NCI-H524 (cell line): ENCODE data around the gene AOC3.
"Not testable (repeated sequence)": the region's sequence is repeated elsewhere in the genome, so short reads cannot be mapped to it uniquely, and the experiment has no call there.

Experiments
- DNase-seq, 2 experiments: peaks; one replicate each; lab custom pipeline; 2025; lab: John Stamatoyannopoulos, UW

Gene AOC3

DNA sequence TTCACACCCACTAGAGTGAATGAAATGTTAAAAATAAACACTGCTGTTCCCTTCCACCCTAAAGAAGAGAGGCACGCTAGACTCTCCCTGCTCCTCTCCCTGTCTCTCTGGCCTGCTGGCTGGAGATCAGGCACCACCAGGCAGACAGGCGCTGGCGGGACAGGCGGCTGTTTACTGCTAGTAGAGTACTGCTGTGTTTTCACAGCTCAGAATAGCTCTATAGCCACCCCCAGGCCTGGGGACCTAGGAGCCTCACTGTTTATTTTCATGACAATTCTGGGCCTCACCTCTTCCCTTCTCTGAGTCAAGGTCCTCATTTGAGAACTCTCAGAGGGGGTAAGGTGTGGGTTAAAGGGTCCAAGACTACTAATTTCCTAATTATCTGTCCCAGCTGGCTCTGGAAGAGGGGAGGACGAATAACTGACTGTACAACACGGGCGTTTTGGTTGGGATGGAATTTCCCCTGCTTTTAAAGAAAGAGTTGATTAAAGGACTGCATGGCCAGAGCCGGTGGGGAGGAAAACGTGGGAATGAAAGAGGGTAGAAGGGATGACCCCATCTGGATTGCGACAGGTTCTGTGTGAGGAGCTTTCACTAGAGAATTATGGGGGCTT, 40.6 kb downstream of the AOC3 start:
- no peak for DNase-seq

DNA sequence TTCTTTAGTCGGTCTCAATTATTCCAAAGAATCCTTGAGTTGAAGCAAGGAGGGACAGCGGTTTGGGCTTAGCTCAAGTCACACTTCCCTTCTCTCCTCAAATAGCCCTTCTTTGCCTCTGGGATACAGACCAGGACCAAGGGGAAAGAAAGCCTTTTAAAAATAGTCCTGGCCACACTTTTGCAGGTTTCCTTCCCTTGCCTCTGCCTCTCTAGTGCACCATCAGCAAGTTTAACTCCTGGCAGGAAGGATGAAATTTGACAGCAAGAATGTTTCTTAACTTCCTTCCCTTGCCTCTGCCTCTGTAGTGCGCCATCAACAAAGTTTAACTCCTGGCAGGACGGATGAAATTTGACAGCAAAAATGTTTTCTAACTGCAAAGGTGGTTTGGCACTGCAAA, 42.4 kb downstream of the AOC3 start:
- DNase-seq = no peak

DNA sequence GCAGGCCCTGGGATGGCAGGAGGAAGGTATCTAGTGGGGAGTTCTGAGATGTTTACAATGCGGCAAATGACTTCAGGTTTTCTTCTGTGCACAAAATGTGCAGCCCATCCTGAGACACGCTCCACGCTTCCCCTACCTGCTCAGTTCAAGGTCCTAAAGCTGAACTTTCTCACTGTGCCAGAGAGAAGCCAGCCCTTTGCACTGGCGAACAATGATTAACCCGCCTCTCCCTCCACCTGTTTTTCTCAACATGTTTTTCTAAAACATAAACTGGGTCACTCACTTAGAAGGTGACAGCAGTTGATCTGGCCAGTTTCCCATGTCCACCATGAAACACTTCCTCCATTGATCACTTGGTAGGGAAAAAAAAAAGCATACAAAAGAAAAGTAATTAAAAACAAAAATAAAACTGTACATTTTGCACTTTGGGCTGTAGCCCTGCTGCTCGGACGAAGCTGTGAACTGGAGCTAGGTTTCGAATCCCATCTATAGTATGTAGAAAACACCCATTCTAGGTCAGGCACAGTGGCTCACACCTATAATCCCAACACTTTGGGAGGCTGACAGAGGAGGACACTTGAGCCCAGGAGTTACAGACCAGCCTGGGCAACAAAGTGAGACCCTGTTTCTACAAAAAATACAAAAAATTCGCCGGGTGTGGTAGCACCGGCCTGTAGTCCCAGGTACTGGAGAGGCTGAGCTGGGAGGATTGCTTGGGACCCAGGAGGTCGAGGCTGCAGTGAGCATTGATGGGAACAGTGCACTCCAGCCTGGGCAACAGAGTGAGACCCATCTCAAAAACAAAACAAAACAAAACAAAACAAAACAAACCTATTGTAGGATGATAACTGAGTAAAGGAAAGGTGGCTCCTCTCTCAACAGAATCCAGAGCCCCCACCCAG, 43.5 kb downstream of the AOC3 start:
- DNase-seq = no peak

DNA sequence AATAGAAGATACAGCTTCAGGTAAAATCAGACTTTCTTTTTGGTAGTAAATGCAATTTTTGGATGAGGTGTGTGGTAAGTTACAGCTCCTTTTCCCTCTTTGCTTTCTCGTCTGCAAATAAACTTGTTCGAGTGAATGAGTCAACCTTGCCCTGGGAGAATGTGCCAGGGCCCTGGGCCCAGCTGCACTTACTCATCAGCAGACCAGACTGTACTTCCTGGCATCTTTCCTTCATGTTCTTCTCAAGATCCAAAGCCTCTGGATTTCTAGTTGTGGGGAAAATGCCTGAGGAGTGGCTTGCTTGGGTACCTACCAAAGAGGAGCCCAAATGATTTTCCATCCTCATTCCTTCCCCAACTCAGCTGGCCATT, 44.2 kb downstream of the AOC3 start:
- DNase-seq = no peak

DNA sequence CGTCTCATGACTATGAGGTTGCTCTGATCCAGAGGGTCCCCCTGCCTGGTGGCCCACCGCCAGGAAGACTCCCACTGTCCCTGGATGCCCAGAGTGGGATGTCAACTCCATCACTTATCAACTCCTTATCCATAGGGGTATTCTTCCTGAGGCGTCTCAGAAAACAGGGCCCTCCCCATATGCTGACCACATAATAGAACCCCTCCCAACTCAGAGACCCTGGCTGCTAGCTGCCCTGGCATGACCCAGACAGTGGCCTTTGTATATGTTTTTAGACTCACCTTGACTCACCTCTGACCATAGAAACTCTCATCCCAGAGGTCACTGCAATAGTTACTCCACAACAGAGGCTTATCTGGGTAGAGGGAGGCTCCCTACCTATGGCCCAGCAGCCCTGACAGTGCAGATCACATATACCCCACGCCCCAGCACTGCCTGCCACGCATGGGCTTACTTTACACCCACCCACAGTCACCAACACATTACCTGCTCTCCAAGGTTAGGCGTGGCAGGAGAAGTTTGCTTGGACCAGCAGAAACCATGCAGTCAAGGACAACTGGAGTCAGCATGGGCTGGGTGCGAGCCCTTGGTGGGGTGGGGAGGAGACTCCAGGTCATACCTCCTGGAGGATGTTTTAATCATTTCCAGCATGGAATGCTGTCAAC, 47.3 kb downstream of the AOC3 start:
- no peak for DNase-seq

DNA sequence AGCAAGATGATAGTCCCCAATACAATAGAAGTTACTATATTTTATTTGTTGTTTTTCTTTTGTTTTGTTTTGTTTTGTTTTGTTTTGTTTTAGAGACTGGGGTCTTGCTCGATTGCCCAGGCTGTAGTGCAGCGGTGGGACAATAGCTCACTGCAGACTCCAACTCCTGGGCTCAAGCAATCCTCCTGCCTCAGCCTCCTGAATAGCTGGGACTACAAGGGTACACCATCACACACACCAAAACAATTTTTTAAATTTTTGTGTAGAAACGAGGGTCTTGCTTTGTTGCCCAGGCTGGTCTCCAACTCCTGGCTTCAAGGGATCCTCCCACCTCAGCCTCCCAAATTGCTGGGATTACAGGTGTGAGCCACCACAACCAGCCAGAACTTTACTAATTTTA, 49.0 kb downstream of the AOC3 start:
- not testable (repeated sequence) for DNase-seq

DNA sequence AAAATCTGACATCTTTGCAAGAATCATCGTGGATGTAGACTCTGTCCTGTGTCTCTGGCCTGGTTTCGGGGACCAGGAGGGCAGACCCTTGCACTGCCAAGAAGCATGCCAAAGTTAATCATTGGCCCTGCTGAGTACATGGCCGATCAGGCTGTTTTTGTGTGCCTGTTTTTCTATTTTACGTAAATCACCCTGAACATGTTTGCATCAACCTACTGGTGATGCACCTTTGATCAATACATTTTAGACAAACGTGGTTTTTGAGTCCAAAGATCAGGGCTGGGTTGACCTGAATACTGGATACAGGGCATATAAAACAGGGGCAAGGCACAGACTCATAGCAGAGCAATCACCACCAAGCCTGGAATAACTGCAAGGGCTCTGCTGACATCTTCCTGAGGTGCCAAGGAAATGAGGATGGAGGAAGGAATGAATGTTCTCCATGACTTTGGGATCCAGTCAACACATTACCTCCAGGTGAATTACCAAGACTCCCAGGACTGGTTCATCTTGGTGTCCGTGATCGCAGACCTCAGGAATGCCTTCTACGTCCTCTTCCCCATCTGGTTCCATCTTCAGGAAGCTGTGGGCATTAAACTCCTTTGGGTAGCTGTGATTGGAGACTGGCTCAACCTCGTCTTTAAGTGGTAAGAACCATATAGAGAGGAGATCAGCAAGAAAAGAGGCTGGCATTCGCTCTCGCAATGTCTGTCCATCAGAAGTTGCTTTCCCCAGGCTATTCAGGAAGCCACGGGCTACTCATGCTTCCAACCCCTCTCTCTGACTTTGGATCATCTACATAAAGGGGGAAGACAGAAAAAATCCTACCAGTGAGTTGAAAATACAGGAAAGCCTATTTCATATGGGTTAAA, 49.7 kb downstream of the AOC3 start, which contains the start of gene G6PC1:
G6PC1 (plus strand) TSS at position 340 of the 872 bp plus-strand sequence; CDS start at position 418, 78 bp downstream.
- DNase-seq = no peak

DNA sequence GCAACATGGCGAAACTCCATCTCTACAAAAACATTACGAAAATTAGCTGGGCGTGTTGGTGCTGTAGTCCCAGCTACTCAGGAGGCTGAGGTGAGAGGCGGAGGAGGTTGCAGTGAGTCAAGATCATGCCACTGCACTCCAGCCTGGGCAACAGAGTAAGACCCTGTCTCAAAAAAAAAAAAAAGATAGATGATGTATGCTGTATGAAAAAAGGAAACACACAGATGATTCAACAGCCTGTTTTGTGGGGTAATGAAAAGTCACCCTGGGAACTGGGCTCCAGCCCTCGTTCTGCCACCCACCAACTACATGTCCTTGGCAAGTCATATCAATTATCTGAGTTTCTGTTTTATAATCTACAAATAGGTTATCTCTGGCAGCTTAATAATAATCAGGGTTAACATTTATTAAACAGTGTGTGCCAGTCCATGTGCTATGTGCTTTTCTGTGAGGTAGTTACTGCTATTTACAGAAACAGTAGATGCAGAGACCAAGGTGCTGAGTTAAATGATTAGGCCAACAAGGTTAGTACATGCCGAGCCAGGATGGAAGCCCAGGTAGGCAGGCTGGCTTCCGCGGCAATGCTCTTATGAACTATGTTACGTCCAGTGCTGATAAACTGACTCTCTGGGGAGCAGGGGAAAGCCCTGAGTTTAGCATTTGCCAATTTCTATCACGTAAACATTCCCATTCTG, 50.7 kb downstream of the AOC3 start:
- no peak for DNase-seq

DNA sequence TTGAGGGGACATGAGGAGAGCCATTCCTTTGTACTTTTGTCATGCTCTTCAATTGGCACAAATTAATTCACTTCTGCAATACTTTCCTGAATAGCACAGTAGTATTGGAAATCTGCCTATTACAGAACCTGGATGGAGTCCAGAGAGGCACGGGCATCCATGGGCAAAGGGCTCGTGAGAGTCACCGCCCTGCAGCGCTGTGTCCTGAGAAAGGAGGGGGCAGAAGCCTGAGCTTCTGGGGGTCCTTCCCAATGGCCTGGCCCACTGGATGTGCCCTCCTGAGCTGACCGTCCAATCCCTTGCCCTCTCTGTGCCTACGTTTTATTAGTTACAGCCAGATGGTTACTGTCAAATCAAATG, 53.1 kb downstream of the AOC3 start:
- DNase-seq = no peak

DNA sequence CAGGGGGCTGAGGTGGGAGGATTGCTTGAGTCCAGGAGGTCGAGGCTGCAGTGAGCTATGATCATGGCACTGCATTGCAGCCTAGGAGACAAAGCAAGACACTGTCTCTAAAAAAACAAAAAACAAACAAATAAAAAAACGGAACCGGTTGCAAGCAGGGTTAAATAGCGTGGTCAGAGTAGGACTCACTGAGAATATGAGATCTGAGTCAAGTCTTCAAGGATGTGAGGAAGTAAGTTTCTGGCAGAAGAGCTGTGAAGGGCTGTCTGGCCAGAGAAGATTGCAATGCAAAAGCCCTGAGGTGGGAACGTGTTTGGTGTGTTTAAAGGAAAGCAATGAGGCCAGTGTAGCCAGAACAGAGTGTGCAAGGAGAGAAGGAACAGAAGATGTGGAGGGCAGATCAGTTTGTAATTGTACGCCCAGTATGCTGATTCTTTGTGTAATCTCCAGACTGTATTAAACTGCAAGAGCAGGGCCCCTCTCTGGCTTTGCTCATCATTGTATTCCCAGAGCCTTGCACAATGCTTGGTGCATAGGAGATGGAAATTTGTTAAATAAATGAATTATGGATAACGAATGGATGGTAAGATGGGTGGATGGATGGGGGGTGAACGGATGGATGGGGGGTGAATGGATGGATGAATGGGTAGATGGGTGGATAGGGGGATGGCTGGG, 55.9 kb downstream of the AOC3 start:
- DNase-seq = no peak
